ENCODE results near the gene CCR6. TPM values are rescaled to one million over a fixed set of nuclear protein-coding genes. Genes with fewer than 3 reads are reported as not detected.

CCR6 gene
- total and polyA plus RNA-seq, 2 of the 13 experiments (the other 11 are each of a cell fraction or from before 2014, with no cell fraction given) = 4.5 to 8.7 TPM

DNA sequence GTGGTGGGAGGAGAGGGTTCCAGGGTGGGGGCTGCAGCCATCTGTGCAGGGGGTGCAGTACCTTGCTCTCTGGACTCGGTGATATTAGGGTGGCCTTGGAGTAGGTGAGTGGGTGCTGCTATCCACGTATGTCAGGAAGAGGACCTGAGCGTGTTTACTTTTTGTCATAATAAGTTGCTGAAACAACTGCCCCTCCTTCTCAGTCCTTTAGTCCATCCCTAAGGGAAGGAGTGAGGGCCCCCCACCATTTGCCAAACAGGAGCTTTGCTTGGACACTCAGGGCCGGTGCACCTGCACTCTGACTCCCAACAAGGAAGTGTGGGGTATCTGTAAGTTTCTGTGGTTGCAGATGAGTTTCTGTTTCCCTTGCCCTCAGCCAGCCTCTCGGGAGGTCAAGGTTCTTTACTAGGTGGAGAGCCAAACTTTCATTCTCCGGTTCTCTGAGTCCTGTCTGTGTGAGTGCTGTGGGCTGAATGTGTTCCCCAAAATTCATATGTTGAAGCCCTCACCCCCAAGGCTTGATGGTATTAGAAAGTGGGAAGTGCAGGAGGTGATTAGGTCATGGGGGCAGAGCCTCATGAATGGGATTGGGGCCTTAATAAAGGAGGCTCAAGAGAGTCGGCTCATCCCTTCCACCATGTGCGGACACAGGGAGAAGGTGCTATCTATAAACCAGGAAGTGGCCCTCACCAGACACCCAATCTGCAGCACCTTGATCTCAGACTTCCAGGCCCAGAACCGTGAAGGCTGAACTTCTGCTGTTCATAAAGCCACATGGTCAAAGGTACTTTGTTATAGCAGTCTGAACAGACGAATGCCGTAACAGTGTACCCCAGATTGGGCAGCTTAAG, 19.6 kb upstream of the CCR6 start (continued):
- TF ChIP-seq ZNF337 (CRISPR knock-in tag; IDR thresholded peaks at IDR 0.05; ENCODE audit: borderline replicate concordance, low read depth) = peak; percentile 85; the same call in 1 of the 2 replicates
- peak; percentile 74; the same call in 1 of the 2 replicates for TF ChIP-seq ZBTB7A (CRISPR knock-in tag; IDR thresholded peaks at IDR 0.05)
- TF ChIP-seq EED (CRISPR knock-in tag; IDR thresholded peaks at IDR 0.05) = peak; percentile 71; the same call in 1 of the 2 replicates
- 0 out of 2 replicates have a peak, but pooled peaks have one; percentile 34 for TF ChIP-seq CAMTA2 (CRISPR knock-in tag; IDR thresholded peaks at IDR 0.05; ENCODE audit: borderline replicate concordance)
- 0 out of 2 replicates have a peak, but pooled peaks have one; percentile 28 for TF ChIP-seq RARA (CRISPR knock-in tag; IDR thresholded peaks at IDR 0.05)
- TF ChIP-seq, protein P1, sequence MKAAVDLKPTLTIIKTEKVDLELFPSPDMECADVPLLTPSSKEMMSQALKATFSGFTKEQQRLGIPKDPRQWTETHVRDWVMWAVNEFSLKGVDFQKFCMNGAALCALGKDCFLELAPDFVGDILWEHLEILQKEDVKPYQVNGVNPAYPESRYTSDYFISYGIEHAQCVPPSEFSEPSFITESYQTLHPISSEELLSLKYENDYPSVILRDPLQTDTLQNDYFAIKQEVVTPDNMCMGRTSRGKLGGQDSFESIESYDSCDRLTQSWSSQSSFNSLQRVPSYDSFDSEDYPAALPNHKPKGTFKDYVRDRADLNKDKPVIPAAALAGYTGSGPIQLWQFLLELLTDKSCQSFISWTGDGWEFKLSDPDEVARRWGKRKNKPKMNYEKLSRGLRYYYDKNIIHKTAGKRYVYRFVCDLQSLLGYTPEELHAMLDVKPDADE (CRISPR knock-in tag; IDR thresholded peaks at IDR 0.05) = no peak
- TF ChIP-seq, protein P2, sequence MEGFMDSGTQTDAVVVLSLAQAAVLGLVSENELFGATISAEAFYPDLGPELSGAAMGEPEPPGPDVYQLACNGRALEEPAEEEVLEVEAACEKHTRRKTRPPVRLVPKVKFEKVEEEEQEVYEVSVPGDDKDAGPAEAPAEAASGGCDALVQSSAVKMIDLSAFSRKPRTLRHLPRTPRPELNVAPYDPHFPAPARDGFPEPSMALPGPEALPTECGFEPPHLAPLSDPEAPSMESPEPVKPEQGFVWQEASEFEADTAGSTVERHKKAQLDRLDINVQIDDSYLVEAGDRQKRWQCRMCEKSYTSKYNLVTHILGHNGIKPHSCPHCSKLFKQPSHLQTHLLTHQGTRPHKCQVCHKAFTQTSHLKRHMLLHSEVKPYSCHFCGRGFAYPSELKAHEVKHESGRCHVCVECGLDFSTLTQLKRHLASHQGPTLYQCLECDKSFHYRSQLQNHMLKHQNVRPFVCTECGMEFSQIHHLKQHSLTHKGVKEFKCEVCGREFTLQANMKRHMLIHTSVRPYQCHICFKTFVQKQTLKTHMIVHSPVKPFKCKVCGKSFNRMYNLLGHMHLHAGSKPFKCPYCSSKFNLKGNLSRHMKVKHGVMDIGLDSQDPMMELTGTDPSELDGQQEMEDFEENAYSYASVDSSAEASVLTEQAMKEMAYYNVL (CRISPR knock-in tag; IDR thresholded peaks at IDR 0.05; ENCODE audit: borderline replicate concordance) = peak; percentile 69
- peak; percentile 47; the same call in 1 of the 2 replicates for TF ChIP-seq ZBTB20 (CRISPR knock-in tag; IDR thresholded peaks at IDR 0.05; ENCODE audit: borderline replicate concordance, low read depth)
- TF ChIP-seq, protein P3, sequence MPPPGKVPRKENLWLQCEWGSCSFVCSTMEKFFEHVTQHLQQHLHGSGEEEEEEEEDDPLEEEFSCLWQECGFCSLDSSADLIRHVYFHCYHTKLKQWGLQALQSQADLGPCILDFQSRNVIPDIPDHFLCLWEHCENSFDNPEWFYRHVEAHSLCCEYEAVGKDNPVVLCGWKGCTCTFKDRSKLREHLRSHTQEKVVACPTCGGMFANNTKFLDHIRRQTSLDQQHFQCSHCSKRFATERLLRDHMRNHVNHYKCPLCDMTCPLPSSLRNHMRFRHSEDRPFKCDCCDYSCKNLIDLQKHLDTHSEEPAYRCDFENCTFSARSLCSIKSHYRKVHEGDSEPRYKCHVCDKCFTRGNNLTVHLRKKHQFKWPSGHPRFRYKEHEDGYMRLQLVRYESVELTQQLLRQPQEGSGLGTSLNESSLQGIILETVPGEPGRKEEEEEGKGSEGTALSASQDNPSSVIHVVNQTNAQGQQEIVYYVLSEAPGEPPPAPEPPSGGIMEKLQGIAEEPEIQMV (CRISPR knock-in tag; IDR thresholded peaks at IDR 0.05; ENCODE audit: low read depth) = 0 out of 2 replicates have a peak, but pooled peaks have one; percentile 36
- no peak for TF ChIP-seq ZNF691 (CRISPR knock-in tag; IDR thresholded peaks at IDR 0.05; ENCODE audit: borderline replicate concordance, low read depth)
- peak; percentile 19; the same call in 1 of the 2 replicates for TF ChIP-seq ZFP90 (CRISPR knock-in tag; IDR thresholded peaks at IDR 0.05; ENCODE audit: borderline replicate concordance)
- no peak for TF ChIP-seq HMG20B (CRISPR knock-in tag; conservative IDR thresholded peaks at IDR 0.05)
- TF ChIP-seq MED1 (CRISPR knock-in tag; IDR thresholded peaks at IDR 0.05) = peak; percentile 71
- peak; percentile 66; the same call in 1 of the 2 replicates for TF ChIP-seq ELF3 (CRISPR knock-in tag; IDR thresholded peaks at IDR 0.05)
- TF ChIP-seq TBL1XR1 (IDR thresholded peaks at IDR 0.05; ENCODE audit: borderline replicate concordance, low read length, partially characterized antibody) = no peak
- TF ChIP-seq MIER3 (CRISPR knock-in tag; IDR thresholded peaks at IDR 0.05; ENCODE audit: borderline replicate concordance) = no peak
- TF ChIP-seq NRL (CRISPR knock-in tag; IDR thresholded peaks at IDR 0.05; ENCODE audit: borderline replicate concordance) = 0 out of 2 replicates have a peak, but pooled peaks have one; percentile 36
- TF ChIP-seq, protein P4, sequence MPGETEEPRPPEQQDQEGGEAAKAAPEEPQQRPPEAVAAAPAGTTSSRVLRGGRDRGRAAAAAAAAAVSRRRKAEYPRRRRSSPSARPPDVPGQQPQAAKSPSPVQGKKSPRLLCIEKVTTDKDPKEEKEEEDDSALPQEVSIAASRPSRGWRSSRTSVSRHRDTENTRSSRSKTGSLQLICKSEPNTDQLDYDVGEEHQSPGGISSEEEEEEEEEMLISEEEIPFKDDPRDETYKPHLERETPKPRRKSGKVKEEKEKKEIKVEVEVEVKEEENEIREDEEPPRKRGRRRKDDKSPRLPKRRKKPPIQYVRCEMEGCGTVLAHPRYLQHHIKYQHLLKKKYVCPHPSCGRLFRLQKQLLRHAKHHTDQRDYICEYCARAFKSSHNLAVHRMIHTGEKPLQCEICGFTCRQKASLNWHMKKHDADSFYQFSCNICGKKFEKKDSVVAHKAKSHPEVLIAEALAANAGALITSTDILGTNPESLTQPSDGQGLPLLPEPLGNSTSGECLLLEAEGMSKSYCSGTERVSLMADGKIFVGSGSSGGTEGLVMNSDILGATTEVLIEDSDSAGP (CRISPR knock-in tag; IDR thresholded peaks at IDR 0.05; ENCODE audit: borderline replicate concordance) = peak; percentile 59; the same call in 1 of the 2 replicates
- TF ChIP-seq HMG20A (CRISPR knock-in tag; IDR thresholded peaks at IDR 0.05; ENCODE audit: borderline replicate concordance) = peak; percentile 8; the same call in 1 of the 2 replicates
- 0 out of 2 replicates have a peak, but pooled peaks have one; percentile 48 for TF ChIP-seq SNAI1 (CRISPR knock-in tag; IDR thresholded peaks at IDR 0.05; ENCODE audit: borderline replicate concordance)

Measured in HepG2 (cell line).